Activated T-helper 9 cell treated with anti-CD3 and anti-CD28 coated beads, Interleukin-2, amount 50 U/mL, for 16 hours (primary cell): ENCODE measurements around the gene PCGF2.
A peak's percentile ranks its signal among the peaks of the same experiment; 100 is the strongest.
"Not testable (repeated sequence)": the region's sequence is repeated elsewhere in the genome, so short reads cannot be mapped to it uniquely, and the experiment has no call there.

Experiments used
- DNase-seq: peaks from one replicate; pipeline ENCODE4 v3.0.0-alpha.2; 2020; ENCODE audit warnings: low read depth

PCGF2 gene

GRCh38 chr17:38735161-38735997 lies 12.8 kb downstream of the PCGF2 start:
- peak; percentile 67 for DNase-seq

- DNase-seq = no peak
These were observed 13.9 kb downstream of the PCGF2 start for GRCh38 chr17:38733982-38734973.

- no peak for DNase-seq
These were observed 14.7 kb downstream of the PCGF2 start for GRCh38 chr17:38733282-38733981.

GRCh38 chr17:38732376-38733281 lies 15.5 kb downstream of the PCGF2 start:
- no peak for DNase-seq

- no peak for DNase-seq
These were observed 16.4 kb downstream of the PCGF2 start for GRCh38 chr17:38731526-38732294.

- no peak for DNase-seq
These were observed 17.4 kb downstream of the PCGF2 start for GRCh38 chr17:38730526-38731379.

GRCh38 chr17:38729886-38730525 lies 18.1 kb downstream of the PCGF2 start, which contains the start of gene CISD3:
Gene CISD3, plus strand, starts transcription at chr17:38730341. Its CDS starts 18 bp downstream, at chr17:38730359.
- peak; percentile 82 for DNase-seq

- DNase-seq = no peak
These were observed 18.7 kb downstream of the PCGF2 start for GRCh38 chr17:38729368-38729885.

GRCh38 chr17:38728290-38728831 lies 19.8 kb downstream of the PCGF2 start:
- peak; percentile 46 for DNase-seq

- DNase-seq = peak; percentile 68
These were observed 20.4 kb downstream of the PCGF2 start for GRCh38 chr17:38727736-38728135.

- not testable (repeated sequence) for DNase-seq
These were observed 22.0 kb downstream of the PCGF2 start for GRCh38 chr17:38726145-38726544.

- no peak for DNase-seq
These were observed 23.1 kb downstream of the PCGF2 start for GRCh38 chr17:38725066-38725465.

GRCh38 chr17:38724337-38724988 lies 23.7 kb downstream of the PCGF2 start:
- no peak for DNase-seq

- DNase-seq = no peak
These were observed 26.3 kb downstream of the PCGF2 start for GRCh38 chr17:38721802-38722201.

GRCh38 chr17:38720941-38721340 lies 27.2 kb downstream of the PCGF2 start:
- no peak for DNase-seq

GRCh38 chr17:38719943-38720641 lies 28.0 kb downstream of the PCGF2 start:
- DNase-seq = no peak
